Skeletal muscle cell (primary cell): ENCODE measurements around the gene RTP5.
"Not testable (repeated sequence)": the region's sequence is repeated elsewhere in the genome, so short reads cannot be mapped to it uniquely, and the experiment has no call there.

Experiments used
- DNase-seq: peaks from one replicate; pipeline ENCODE4 v3.0.0-alpha.2; 2010; ENCODE audit warnings: low read depth
- H3K4me3 ChIP-seq: 2 replicates; pipeline ENCODE4 v1.5.1; 2011; ENCODE audit warnings: low read depth, mild to moderate bottlenecking, control low read depth, low read length, moderate library complexity

The RTP5 gene

DNA sequence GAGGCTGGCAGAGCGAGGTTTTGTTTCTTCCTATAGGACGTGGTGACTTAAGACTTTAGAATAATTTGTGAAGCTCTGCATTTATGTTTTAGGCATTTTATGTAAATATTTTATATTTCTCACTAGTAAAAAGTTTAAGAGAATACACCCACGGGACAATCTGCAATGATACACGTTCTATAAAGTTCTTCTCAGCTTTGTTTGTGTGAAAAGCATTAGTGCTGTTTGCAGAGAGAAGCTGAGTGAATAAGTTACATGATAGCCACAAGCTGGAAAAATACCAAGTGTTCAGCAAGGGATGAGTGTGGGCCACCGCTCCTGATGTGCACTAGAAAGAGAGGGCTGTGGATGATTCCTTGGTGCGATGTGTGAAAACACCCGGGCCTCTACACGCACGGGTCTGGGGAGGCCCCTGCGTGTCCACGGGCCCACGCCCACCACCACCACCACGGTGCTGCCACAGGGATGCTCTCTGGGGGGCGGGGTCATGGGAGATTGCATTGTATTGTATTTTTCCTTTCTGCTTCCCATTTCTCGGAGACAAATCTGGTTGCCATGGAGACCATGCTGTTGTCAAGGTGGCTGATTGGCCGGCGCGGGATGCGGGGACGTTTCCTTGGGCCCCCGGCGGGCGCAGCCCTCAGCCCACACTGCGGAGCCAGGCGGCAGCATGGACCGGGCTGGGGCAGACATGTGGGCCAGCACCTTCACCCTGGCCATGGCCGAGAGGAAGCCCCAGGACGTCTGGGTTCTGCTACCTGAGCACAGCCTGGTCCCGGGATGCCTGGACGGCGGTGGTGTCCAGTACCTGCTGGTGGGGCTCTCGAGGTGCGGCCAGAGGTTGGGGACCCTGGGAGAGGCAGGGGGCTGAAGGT lies at the start of gene RTP5:
Gene RTP5 (plus strand): TSS at position 643 of the 875 bp plus-strand sequence. CDS start 28 bp downstream, at position 671.
- H3K4me3 ChIP-seq, result no peak within 1 kb of the TSS
- DNase-seq, result no peak

DNA sequence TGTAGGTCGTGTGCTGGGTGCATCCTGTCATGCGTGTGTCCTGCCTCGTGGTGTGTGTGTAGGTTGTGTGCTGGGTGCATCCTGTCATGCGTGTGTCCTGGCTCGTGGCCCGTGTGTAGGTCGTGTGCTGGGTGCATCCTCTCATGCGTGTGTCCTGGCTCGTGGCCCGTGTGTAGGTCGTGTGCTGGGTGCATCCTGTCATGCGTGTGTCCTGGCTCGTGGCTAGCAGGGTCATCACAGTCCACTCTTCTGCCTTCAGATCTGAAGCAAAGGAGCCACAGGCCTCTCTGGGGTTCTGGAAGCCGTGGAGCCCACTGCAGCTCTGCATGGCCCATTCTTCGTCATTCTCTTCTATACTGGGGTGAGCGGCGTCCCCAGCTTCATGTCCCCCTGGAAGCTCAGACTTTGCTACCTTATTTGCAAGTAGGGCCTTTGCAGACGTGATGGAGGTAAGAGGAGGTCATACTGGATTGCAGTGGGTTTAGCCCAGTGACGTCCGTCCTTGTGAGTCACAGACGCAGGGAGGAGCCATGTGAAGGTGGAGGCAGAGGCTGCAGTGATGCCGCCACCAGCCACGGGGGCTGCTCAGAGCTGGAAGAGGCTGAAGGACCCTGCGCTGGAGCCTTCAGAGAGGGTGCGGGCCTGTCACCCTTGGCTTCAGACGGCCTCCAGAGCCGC lies 49.4 kb upstream of the RTP5 start:
- H3K4me3 ChIP-seq, DNase-seq: not testable (repeated sequence)

DNA sequence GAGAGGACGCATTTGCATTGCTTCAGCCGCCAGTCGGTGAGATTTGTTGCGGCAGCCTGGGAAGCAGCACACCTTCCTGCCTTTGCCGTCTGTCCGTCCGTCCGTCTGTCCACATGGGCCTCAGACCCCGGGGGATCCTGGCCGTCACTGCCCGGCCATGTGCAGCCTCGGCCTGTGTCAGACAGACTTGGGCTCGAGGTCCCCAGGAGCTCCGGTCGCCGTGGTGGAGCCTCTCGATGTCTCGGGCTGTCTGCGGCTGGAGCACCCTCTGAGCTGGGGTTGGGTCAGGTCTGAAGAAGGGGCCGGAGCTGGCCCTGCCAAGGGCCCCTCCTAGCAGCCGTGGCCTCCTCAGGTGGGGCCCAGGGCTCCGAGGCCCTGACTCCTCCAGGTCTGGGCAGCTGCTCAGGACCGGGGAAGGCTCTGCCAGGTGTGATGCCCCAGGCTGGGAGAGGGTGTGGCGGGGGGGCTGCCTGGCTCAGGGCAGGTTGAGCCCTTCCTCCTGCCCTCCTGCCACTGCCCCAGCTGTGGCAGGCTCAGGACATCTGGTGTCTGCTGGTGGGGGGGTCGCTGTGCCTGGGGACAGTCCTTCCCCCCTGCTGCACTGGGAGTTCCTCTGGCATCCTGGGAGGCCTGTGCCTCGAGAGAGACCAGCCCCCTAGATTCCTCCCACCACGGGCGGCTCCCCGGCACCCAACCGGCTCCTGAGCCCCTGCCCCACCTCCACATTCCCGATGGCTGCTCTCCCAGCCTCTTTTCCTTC lies 48.7 kb upstream of the RTP5 start:
- H3K4me3 ChIP-seq, result no peak overlapping the region
- DNase-seq, result no peak

DNA sequence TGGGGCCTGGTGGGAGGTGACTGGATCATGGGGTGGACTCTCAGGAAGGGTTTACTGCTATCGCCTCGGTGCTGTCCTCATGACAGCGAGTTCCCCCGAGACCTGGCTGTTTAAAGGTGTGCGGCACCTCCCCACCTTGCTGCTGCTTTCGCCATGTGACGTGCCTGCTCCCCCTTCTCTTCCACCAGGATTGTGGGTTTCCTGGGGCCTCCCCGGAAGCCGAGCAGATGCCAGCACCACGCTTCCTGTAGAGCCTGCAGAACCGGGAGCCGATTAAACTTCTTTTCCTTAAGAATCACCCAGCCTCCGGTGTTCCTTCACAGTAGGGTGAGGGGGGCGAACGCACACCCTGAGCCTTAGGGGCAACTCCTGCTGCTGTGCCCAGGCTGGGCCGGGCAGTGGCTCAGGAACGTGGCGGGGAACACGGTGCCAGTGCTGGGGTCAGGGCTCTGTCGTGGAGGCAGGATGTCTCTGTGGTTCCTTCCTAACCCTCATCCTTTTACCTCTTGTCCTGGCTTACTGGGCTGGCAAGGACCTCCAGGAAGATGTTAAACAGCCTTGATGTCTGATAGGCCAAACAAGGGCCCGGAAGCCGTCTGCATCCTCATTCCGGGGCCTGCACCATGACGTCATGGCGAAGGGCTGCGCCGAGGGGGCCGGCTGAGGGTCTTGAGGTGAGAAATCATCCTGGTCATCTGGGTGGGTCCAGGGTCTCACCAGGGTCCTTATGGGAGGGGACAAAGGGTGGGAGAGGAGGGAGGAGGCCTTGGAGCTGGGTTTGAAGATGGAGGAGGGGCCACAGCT lies 47.9 kb upstream of the RTP5 start:
- H3K4me3 ChIP-seq, result no peak overlapping the region
- DNase-seq, result no peak

DNA sequence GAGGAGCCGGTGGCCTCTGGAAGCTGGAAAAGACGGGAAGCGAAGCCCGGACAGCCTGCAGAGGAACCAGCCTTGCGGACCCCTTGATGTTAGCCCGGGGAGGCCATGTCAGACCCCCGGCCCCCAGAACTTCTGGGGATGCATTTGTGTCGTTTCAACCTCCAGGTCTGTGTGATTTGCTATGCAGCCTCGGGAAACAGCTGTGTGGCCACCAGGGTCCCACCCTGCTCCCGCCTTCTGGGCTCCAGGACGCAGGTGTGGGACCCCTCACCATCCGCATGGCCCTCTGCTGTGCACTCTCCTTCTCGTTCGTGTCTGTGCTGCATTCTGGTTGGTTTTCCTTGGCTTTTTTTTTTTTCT lies 47.3 kb upstream of the RTP5 start:
- DNase-seq, result no peak
- no peak overlapping the region for H3K4me3 ChIP-seq

DNA sequence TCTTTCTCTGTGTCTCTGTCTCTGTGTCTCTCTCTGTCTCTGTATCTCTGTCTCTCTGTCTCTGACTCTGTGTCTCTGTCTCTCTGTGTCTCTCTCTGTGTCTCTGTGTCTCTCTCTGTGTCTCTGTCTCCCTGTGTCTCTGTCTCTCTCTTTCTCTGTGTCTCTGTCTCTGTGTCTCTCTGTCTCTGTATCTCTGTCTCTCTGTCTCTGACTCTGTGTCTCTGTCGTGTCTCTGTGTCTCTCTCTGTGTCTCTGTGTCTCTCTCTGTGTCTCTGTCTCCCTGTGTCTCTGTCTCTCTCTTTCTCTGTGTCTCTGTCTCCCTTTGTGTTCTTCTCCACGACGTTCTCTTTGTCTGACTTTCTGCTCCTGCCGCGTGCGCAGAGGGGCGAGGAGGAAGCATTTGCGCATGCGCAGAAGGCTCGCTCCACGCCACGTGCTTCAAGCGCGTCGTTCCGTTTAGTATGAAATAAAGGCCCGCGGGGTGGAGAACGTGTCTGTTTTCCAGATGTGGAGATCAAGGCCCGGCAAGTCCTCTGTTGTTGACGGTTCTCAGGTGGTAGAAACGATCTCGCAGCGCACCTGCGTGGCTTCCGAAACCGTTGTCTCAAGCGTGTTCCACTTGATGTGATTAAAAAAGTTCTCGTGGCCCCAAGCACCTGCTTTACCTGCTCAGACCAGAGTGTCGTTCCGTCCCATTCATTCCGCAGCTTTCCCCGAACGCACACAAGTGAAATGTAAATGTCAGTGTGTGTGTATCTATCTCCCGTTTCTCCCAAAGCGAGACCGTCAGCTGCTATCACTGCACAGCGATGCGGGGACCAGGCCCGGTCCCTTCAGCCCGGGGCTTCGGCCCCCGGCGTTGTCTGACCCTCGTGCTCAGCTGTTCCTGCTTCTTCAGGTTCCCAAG lies 45.7 kb upstream of the RTP5 start:
- H3K4me3 ChIP-seq, result not testable (repeated sequence)

DNA sequence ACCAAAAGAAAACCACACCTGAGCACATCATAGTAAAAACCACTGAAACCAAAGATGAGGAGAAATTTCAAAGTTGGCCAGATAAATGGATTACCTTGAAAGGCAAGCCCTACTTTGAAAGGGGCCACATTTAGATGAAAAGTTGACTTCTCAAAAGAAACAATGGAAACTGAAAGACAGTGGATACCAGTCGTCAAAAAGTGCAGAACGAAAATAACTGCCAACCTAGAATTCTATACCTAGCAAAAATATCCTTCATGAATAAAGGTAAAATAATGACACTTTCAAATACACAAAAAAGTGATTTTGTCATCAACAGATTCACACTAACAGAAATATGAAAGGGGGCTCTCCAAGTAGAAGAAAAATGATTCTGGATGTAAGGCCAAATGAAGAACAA lies 42.1 kb upstream of the RTP5 start:
- no peak overlapping the region for H3K4me3 ChIP-seq
- DNase-seq, result no peak

More for the DNA sequence above, 45.7 kb upstream of the RTP5 start:
- not testable (repeated sequence) for DNase-seq

DNA sequence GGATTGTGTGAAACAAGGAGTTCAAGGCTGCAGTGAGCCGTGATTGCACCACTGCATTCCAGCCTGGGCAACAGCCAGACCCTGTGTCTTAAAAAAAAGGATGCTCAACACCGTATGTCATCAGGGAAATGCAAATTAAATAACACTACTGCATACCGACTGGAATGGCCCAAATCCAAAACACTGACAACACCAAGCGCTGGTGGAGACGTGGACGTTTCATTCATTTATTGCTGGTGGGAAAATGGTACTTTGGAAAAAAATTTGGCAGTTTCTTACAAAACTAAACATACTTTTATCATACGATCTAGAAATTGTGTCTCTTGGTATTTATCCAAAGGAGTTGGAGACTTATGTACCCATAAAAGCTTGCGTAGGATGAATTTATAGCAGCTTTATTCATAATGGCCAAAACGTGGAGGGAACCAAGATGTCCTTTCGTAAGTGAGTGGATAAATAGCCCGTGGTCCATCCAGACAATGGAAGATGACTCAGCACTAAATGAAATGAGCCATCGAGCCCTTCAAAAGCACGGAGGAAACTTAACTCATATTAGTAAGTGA lies 36.3 kb upstream of the RTP5 start:
- H3K4me3 ChIP-seq, result no peak overlapping the region
- peak; percentile 41 for DNase-seq

DNA sequence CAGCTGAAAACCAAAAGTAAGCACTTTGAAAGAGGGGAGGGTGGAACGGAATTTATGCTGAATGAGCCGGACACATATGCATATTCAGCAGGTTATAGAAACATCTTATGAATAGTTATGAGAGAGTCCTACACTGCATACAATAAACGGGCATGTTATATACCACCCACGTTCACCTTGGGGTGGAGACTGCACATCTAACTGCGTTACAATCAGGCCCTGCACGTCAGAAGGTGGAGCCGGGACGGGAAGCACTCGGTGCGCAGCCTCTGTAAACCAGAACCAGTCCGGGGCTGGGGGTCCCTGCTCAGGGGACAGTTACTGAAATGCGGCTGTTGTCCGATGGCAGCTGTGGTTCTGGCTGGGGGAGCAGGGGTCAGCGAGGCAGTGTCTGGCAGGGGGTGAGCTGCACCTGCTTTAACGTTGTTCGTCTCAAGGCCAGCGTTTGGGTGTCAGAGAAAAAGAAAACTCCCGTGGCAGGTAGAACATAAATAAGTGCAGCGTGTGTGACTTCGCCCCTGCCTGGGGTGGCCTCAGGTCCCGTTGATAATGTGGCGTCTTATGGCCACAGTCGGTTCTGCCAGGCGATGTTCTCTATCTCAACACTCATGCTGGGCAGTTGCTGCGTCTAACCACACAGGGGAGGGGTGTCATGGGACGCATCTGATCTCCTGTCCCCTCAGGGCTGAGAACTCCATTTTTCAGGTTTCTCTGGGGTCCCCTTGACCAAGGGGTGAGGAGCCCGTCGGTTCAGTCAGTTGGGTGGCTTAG lies 35.6 kb upstream of the RTP5 start:
- not testable (repeated sequence) for H3K4me3 ChIP-seq, DNase-seq

DNA sequence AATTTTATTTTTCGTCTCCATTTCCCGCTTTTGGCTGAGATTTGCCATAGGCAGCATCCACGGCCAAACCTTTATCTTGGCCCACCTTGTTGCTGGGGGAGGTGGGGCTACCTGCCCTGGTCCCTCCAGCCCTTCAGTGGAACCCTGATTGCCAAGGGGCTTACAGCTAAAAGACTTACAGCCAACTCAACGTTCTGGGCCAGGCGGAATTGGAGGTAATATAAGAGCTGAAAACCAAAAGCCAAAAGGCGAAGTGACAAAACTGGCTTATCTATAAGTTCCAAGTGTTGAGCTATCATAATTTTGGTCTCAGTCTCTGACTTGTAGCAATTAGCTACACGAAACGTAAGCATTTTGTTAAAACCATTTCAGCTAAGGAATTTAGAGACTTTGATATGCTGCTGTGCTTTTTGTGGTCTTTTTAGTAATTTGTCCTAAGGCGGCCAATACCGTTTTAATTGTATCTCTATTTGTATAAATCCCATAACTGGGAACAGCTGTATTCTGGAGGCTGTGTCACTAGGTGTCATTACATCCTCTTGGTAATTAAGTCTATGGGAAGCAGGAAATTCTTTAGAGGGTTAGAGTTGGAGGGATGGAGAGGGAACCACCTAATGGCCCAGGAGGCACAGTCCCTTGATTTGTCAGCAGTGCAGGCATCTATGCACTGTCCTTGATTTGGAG lies 34.9 kb upstream of the RTP5 start:
- no peak for DNase-seq
- no peak overlapping the region for H3K4me3 ChIP-seq

DNA sequence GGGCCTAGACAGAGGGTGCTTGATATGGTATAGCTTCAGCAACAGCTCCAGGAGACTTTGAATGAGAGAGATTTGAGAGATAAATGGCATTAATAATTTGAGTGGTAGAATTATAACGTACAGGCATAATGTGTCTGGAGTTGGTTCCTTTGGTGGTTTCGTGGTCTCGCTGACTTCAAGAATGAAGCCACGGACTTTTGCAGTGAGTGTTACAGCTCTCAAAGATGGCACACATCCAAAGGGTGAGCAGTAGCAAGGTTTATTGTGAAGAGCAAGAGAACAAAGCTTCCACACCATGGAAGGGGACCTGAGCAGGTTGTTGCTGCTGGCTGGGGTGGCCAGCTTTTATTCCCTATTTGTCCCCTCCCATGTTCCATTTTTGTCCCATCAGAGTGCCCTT lies 33.9 kb upstream of the RTP5 start:
- DNase-seq, result no peak

DNA sequence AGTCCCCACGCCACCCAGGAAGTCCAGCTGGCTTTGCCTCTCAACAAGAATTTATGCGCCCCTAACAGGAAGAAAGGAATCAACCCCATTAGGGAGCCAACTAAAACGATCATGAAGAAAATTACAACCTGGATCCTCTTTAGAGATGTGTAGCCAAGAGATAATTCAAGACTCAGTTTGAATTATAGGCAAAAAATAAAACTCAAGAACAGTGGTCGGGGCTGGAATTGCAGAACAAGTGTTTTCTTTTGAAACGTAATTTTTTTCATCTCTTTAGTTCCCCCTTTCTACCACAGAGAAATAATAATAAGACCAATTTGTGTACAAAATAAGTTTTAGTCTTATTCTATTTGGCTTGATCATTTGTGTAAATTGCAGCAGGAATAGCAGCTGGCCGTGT lies 33.2 kb upstream of the RTP5 start:
- no peak for DNase-seq
- no peak overlapping the region for H3K4me3 ChIP-seq

More for the DNA sequence above, 33.9 kb upstream of the RTP5 start:
- no peak overlapping the region for H3K4me3 ChIP-seq

DNA sequence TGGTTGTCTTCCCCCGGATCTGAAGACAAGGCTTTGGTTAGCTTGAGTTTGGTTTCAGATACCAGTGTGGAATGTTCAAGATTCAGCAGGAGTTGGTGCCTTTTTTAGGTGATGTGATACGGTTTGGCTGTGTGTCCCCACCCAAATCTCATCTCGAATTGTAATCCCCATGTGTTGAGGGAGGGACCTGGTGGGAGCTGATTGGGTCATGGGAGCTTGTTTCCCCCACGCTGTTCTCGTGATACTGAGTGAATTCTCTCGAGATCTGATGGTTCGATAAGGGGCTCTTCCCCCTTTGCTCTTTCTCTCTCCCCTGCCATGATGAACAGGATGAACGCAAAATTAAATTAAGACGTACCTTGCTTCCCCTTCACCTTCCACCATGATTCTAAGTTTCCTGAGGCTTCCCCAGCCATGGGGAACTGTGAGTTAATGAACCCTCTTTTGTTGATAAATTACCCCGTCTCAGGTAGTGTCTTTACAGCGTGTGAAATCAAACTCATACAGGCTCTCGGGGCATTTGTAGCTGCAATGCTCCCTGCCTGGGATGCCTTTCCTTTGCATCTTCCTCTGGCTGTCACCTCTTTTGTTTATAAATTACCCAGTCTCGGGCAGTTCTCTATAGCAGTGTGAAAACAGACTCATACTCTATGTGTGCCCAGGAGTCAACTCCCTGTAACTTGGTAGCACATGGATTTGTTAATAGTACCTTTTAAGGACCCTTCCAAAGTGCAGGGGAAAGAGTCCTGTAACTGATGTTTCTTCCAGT lies 32.1 kb upstream of the RTP5 start:
- no peak for DNase-seq
- no peak overlapping the region for H3K4me3 ChIP-seq

DNA sequence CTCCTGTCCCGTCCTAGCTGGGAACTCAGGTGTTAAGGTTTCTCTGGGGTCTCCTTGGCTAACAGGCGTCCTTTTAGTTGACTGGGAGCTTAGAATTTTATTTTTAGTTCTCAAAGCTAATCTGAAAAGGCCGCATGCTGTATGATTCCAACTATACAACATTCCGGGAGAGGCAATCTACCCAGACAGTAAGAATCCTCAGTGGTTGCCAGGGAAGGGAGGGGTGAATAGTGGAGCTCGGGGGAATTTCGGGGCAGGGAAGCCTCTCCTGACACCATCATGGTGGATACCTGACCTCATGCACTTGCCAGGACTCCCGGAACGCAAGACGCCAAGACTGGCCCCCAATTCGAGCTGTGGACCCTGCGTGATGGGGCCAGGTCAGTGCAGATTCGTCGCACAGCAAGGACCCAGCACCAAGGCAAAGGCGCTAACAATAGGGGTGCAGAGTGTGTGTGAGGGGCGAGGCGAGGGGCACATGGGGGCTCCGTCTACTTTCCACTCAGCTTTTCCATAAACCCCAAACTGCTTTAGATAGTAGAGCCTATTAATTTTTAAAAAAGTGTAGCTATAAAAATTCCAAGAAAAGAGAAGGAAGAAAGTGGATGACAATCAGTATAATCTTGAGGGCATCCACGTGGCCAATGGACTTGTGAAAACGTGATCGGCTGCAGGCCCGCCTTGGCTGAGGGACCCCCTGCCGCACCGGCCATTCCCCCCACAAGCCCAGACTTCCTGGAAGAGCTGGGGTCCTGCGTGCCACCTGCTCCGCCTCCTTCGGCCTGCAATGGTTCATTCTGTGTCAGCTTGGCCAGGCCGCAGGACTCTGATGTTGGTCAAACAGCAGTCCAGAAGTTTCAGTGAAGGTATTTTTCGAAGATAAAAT lies 28.1 kb upstream of the RTP5 start:
- DNase-seq, result no peak
- H3K4me3 ChIP-seq, result no peak overlapping the region

DNA sequence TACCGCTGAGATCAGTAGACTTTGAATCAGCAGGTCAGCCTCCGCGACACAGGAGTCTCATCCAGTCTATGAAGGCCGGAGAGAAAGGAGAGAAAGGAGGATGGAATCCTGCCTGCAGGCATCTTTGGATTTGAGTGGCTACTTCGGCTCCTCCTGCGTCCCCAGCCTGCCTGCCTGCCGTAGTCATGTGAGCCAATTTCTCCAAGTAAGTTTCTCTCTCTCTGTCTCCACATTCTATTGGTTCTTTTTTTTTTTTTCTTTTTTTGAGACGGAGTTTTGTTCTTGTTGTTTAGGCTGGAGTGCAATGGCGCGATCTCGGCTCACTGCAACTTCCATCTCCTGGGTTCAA lies 27.5 kb upstream of the RTP5 start:
- no peak for DNase-seq
- no peak overlapping the region for H3K4me3 ChIP-seq
